Stimulated activated CD8-positive, alpha-beta memory T cell treated with anti-CD3 and anti-CD28 coated beads, Interleukin-4, amount 100 ng/mL, for 4 hours (primary cell): Measurements from ENCODE around the gene SMTN.
"Not testable (repeated sequence)": the region's sequence is repeated elsewhere in the genome, so short reads cannot be mapped to it uniquely, and the experiment has no call there.

ENCODE experiments used
- DNase-seq, 2 donors: peaks; one replicate each; pipeline ENCODE4 v3.0.0-alpha.2; 2020; ENCODE audit warnings: low read depth in 2 of 2, low spot score in 1 of 2

SMTN gene

GRCh38 chr22:31073125-31073524 is 8.0 kb upstream of the SMTN start:
- DNase-seq: not testable (repeated sequence)

GRCh38 chr22:31073545-31074145 is 7.5 kb upstream of the SMTN start:
- not testable (repeated sequence) for DNase-seq

GRCh38 chr22:31075961-31076360 is 5.2 kb upstream of the SMTN start:
- DNase-seq: no peak

GRCh38 chr22:31077681-31078080 is 3.4 kb upstream of the SMTN start:
- DNase-seq: no peak

- not testable (repeated sequence) for DNase-seq
Measured at GRCh38 chr22:31078389-31078788, 2.7 kb upstream of the SMTN start.

GRCh38 chr22:31079095-31079642 is 1.9 kb upstream of the SMTN start:
- no peak for DNase-seq

- DNase-seq: no peak
Measured at GRCh38 chr22:31080164-31080847, 812 bp upstream of the SMTN start.

GRCh38 chr22:31081963-31082605 is 966 bp downstream of the SMTN start:
- DNase-seq: no peak

- peak; percentile 32 to 34 for DNase-seq
Measured at GRCh38 chr22:31082606-31083376, 1.7 kb downstream of the SMTN start.

GRCh38 chr22:31083377-31083768 is 2.3 kb downstream of the SMTN start:
- DNase-seq: no peak

- no peak for DNase-seq
Measured at GRCh38 chr22:31083923-31084810, 3.0 kb downstream of the SMTN start.

GRCh38 chr22:31084811-31085492 is 3.8 kb downstream of the SMTN start:
- DNase-seq: peak; percentile 74

- no peak for DNase-seq
Measured at GRCh38 chr22:31085493-31085824, 4.3 kb downstream of the SMTN start.

- DNase-seq: no peak
Measured at GRCh38 chr22:31085928-31086327, 4.8 kb downstream of the SMTN start.

- no peak for DNase-seq
Measured at GRCh38 chr22:31086703-31087330, 5.7 kb downstream of the SMTN start.

GRCh38 chr22:31087744-31088215 is 6.7 kb downstream of the SMTN start:
- no peak for DNase-seq

- no peak for DNase-seq
Measured at GRCh38 chr22:31088233-31088986, 7.3 kb downstream of the SMTN start.
